Spleen (tissue), 11 donors: ENCODE data around the gene SIRT5. TPM values are rescaled to one million over a fixed set of nuclear protein-coding genes. Genes with fewer than 3 reads are reported as not detected.

ENCODE experiments used
- DNase-seq: peaks from one replicate; pipeline ENCODE4 v3.0.0-alpha.2; 2020
- H3K27ac ChIP-seq, 8 donors: fragments of 200-600 bp; sonication (generic) in 7 of 8; 1 replicate in 4 of 8; 2 replicates in 4 of 8; pipeline versions ENCODE4 v1.5.0 to v1.8.0; 2016 to 2021; ENCODE audit warnings: inconsistent platforms in 4 of 8, mild to moderate bottlenecking in 4 of 8, moderate library complexity in 1 of 8
- H3K27me3 ChIP-seq, 7 donors: fragments of 200-600 bp; sonication (generic) in 6 of 7; replicated peaks in 1 of 7; 1 replicate in 4 of 7; 2 replicates in 3 of 7; pipeline versions ENCODE4 v1.5.0 to v1.8.0; 2016 to 2021; ENCODE audit warnings: inconsistent platforms in 3 of 7, mild to moderate bottlenecking in 1 of 7
- H3K36me3 ChIP-seq, 6 donors: fragments of 200-600 bp; sonication (generic) in 5 of 6; 1 replicate in 4 of 6; 2 replicates in 2 of 6; pipeline versions ENCODE4 v1.5.0 to v1.8.0; 2016 to 2021; ENCODE audit warnings: inconsistent platforms in 2 of 6
- H3K4me1 ChIP-seq, 6 donors: fragments of 200-600 bp; sonication (generic) in 5 of 6; 1 replicate in 3 of 6; 2 replicates in 3 of 6; pipeline versions ENCODE4 v1.5.0 to v1.8.0; 2016 to 2021; ENCODE audit warnings: inconsistent platforms in 3 of 6
- H3K4me3 ChIP-seq, 8 donors: fragments of 200-600 bp; sonication (generic) in 7 of 8; 1 replicate in 4 of 8; 2 replicates in 4 of 8; pipeline versions ENCODE4 v1.5.0 to v1.8.0; 2016 to 2021; ENCODE audit warnings: inconsistent platforms in 4 of 8, mild to moderate bottlenecking in 4 of 8, moderate library complexity in 2 of 8
- H3K9me3 ChIP-seq, 8 donors: fragments of 200-600 bp; sonication (generic) in 7 of 8; 1 replicate in 4 of 8; 2 replicates in 4 of 8; pipeline versions ENCODE4 v1.5.0 to v1.8.0; 2016 to 2021; ENCODE audit warnings: inconsistent platforms in 4 of 8
- CTCF ChIP-seq, 11 experiments: fragments of 200-600 bp in 7 of 11; fragments of 450-650 bp in 4 of 11; sonication (generic) in 4 of 11; IDR thresholded peaks in 8 of 11; conservative IDR thresholded peaks in 3 of 11; 1 replicate in 7 of 11; 2 replicates in 4 of 11; pipeline versions ENCODE4 v1.4.0 to v1.8.0; 2016 to 2021; ENCODE audit warnings: antibody characterized with exemption in 11 of 11, inconsistent platforms in 4 of 11, mild to moderate bottlenecking in 1 of 11
- POLR2A ChIP-seq, 3 donors: fragments of 450-650 bp; IDR thresholded peaks; one replicate each; pipeline ENCODE4 v1.5.1; 2017; ENCODE audit warnings: antibody characterized with exemption in 3 of 3, mild to moderate bottlenecking in 1 of 3
- POLR2AphosphoS5 ChIP-seq, 3 donors: sonication (generic); formaldehyde crosslinking; IDR thresholded peaks; one replicate each; pipeline ENCODE4 v1.5.1; 2017; ENCODE audit warnings: antibody characterized with exemption in 3 of 3
- WGBS, 5 donors: extraction: QIAGEN DNeasy Blood & Tissue Kit in 3 of 5; methylation state at CpG; one replicate each; pipeline versions ENCODE4 v1.1.5 to v1.1.7; 2013 to 2018; 5-methylcytosine and 5-hydroxymethylcytosine counted together
- intact Hi-C: fragments of 100-400 bp; cut with DNase I; formaldehyde crosslinking; loops from one replicate; pipeline ENCODE4 v1.15.0; 2023; ENCODE audit warnings: low total_unique reads
- polyA plus RNA-seq, 3 donors: library from polyadenylated mRNA; stranded (reverse); fragments of 200-250 nt; gene quantifications; one replicate each; pipeline ENCODE4 v1.2.1, GENCODE V29; 2013
- total RNA-seq, 7 donors: library from RNA; depleted of rRNA in 3 of 7; stranded (reverse); fragments of >200 nt in 3 of 7; fragmentation: NEBNext Ultra II Directional in 4 of 7; extraction: Animal tissue kit (Norgen Biotek cat#: 25700) in 4 of 7; gene quantifications; one replicate each; pipeline versions ENCODE4 v1.1.0 to v1.2.1, GENCODE V29; 2016 to 2021
- donor health status: healthy with polysubstance abuse.
- donor health status: DM: no; HTN: no; CAD: no; lungs with moderate emphysema.
- donor health status: DM: no; HTN: no; CAD: no.
- donor health status: Bipolar disorder and iron deficiency.
- donor health status: healthy.
- donor health status: DM: no; HTN: no; CAD: no.
- donor health status: DM: yes; HTN: yes; CAD: no.

Gene SIRT5
- total and polyA plus RNA-seq, 10 donors = 8.2 to 23.7 (median 16.1) TPM

- DNase-seq = no peak
- H3K27me3 ChIP-seq = no peaks in the 10 kb centered on the region
- intact Hi-C loops = no loop called here
- H3K4me3 ChIP-seq = no peak overlapping the region
- TF ChIP-seq POLR2AphosphoS5 (IDR thresholded peaks at IDR 0.05) = no peak
- TF ChIP-seq POLR2A (IDR thresholded peaks at IDR 0.05) = no peak
- TF ChIP-seq CTCF (IDR thresholded peaks at IDR 0.05 in 8 of 11, conservative IDR thresholded peaks at IDR 0.05 in 3 of 11) = no peak
- H3K9me3 ChIP-seq = no peaks in the 10 kb centered on the region
- H3K27ac ChIP-seq = no peak overlapping the region
- peaks cover 0 to 93% (median 63%) of the 10 kb centered on the region in 6 donors for H3K36me3 ChIP-seq
- 92 to 95% (median 94%) methylated on average over 6 of the region's 6 CpGs for WGBS, 5 donors
- H3K4me1 ChIP-seq = no peaks in the 10 kb centered on the region
These were observed 19.3 kb downstream of the SIRT5 start for GRCh38 chr6:13593720-13594119.

GRCh38 chr6:13597073-13597472 lies 22.7 kb downstream of the SIRT5 start:
- H3K9me3 ChIP-seq = no peaks in the 10 kb centered on the region
- intact Hi-C loops = no loop called here

GRCh38 chr6:13600036-13600435 lies 25.6 kb downstream of the SIRT5 start:
- Histone ChIP-seq H3K4me3 (no peak overlapping the region), H3K4me1 (no peaks in the 10 kb centered on the region), H3K27ac (no peak overlapping the region), H3K27me3 (no peaks in the 10 kb centered on the region), H3K36me3 (peaks cover 0 to 100% (median 52%) of the 10 kb centered on the region in 6 donors), H3K9me3 (no peaks in the 10 kb centered on the region)
- WGBS, 5 donors = 95 to 97% (median 97%) methylated on average over 6 of the region's 6 CpGs
- no peak for DNase-seq
- intact Hi-C loops = no loop called here
- no peak for TF ChIP-seq POLR2A (IDR thresholded peaks at IDR 0.05)
- no peak for TF ChIP-seq POLR2AphosphoS5 (IDR thresholded peaks at IDR 0.05)
- no peak for TF ChIP-seq CTCF (IDR thresholded peaks at IDR 0.05 in 8 of 11, conservative IDR thresholded peaks at IDR 0.05 in 3 of 11)

More at GRCh38 chr6:13597073-13597472, 22.7 kb downstream of the SIRT5 start:
- WGBS, 5 donors = 87 to 94% (median 92%) methylated on average over 4 of the region's 4 CpGs
- DNase-seq = no peak
- no peak overlapping the region for H3K4me3 ChIP-seq
- H3K27ac ChIP-seq = no peak overlapping the region
- peaks cover 0 to 100% (median 68%) of the 10 kb centered on the region in 6 donors for H3K36me3 ChIP-seq
- H3K27me3 ChIP-seq = no peaks in the 10 kb centered on the region
- TF ChIP-seq POLR2A (IDR thresholded peaks at IDR 0.05) = no peak
- no peak for TF ChIP-seq CTCF (IDR thresholded peaks at IDR 0.05 in 8 of 11, conservative IDR thresholded peaks at IDR 0.05 in 3 of 11)
- no peak for TF ChIP-seq POLR2AphosphoS5 (IDR thresholded peaks at IDR 0.05)
- H3K4me1 ChIP-seq = no peaks in the 10 kb centered on the region

- Histone ChIP-seq H3K27me3 (no peaks in the 10 kb centered on the region), H3K4me3 (no peak overlapping the region), H3K9me3 (no peaks in the 10 kb centered on the region), H3K27ac (no peak overlapping the region), H3K4me1 (no peaks in the 10 kb centered on the region), H3K36me3 (peaks cover 0 to 89% (median 24%) of the 10 kb centered on the region in 6 donors)
- DNase-seq = no peak
- 81 to 91% (median 88%) methylated on average over 4 of the region's 4 CpGs for WGBS, 5 donors
- TF ChIP-seq POLR2AphosphoS5 (IDR thresholded peaks at IDR 0.05) = no peak
- no peak for TF ChIP-seq CTCF (IDR thresholded peaks at IDR 0.05 in 8 of 11, conservative IDR thresholded peaks at IDR 0.05 in 3 of 11)
- TF ChIP-seq POLR2A (IDR thresholded peaks at IDR 0.05) = no peak
- intact Hi-C loops = no loop called here
These were observed 29.7 kb downstream of the SIRT5 start for GRCh38 chr6:13604135-13604534.
